Measurements from ENCODE around the gene SMIM12. TPM values are rescaled to one million over a fixed set of nuclear protein-coding genes. Genes with fewer than 3 reads are reported as not detected.
A peak's percentile ranks its signal among the peaks of the same experiment; 100 is the strongest.

The SMIM12 gene
- total RNA-seq, 6 experiments from 2014 or later: 42.0 to 53.6 (median 45.6) TPM

- Mint-ChIP-seq H3K36me3 (ENCODE audit: low read depth) (no peaks in the 10 kb centered on the region), H3K4me3 (no peak overlapping the region), H3K9me3 (no peaks in the 10 kb centered on the region), H3K4me1 (ENCODE audit: low read depth) (no peaks in the 10 kb centered on the region), H3K27me3 (ENCODE audit: insufficient read depth) (peaks cover 35% of the 10 kb centered on the region), H3K27ac (no peak overlapping the region)
- no peak for DNase-seq
- no peak for TF ChIP-seq CTCF (IDR thresholded peaks at IDR 0.05)
These were observed 8.9 kb upstream of the SMIM12 start for GRCh38 chr1:34868230-34869049.

- Mint-ChIP-seq H3K27me3 (ENCODE audit: insufficient read depth) (peaks cover 27% of the 10 kb centered on the region), H3K4me1 (ENCODE audit: low read depth) (no peaks in the 10 kb centered on the region), H3K36me3 (ENCODE audit: low read depth) (no peaks in the 10 kb centered on the region), H3K27ac (no peak overlapping the region), H3K4me3 (no peak overlapping the region), H3K9me3 (no peaks in the 10 kb centered on the region)
- DNase-seq: no peak
- no peak for TF ChIP-seq CTCF (IDR thresholded peaks at IDR 0.05)
These were observed 7.9 kb upstream of the SMIM12 start for GRCh38 chr1:34867415-34867814.

- no peak for TF ChIP-seq CTCF (IDR thresholded peaks at IDR 0.05)
- no peak overlapping the region; the same call in 1 of the 2 replicates for H3K4me3 Mint-ChIP-seq
- DNase-seq: no peak
- H3K27me3 Mint-ChIP-seq (ENCODE audit: insufficient read depth): peaks cover 22% of the 10 kb centered on the region
- H3K27ac Mint-ChIP-seq: no peak overlapping the region
- no peaks in the 10 kb centered on the region for H3K9me3 Mint-ChIP-seq
- H3K36me3 Mint-ChIP-seq (ENCODE audit: low read depth): no peaks in the 10 kb centered on the region
- H3K4me1 Mint-ChIP-seq (ENCODE audit: low read depth): no peaks in the 10 kb centered on the region
These were observed 7.2 kb upstream of the SMIM12 start for GRCh38 chr1:34866762-34867109.

GRCh38 chr1:34865981-34866761, 6.6 kb upstream of the SMIM12 start:
- no peaks in the 10 kb centered on the region for H3K9me3 Mint-ChIP-seq
- peak; percentile 33 for DNase-seq
- TF ChIP-seq CTCF (IDR thresholded peaks at IDR 0.05): peak; percentile 99
- H3K27me3 Mint-ChIP-seq (ENCODE audit: insufficient read depth): peaks cover 18% of the 10 kb centered on the region
- peak overlapping the region; percentile 22; the same call in 1 of the 2 replicates for H3K27ac Mint-ChIP-seq
- H3K4me1 Mint-ChIP-seq (ENCODE audit: low read depth): no peaks in the 10 kb centered on the region
- peak overlapping the region; percentile 80 for H3K4me3 Mint-ChIP-seq
- H3K36me3 Mint-ChIP-seq (ENCODE audit: low read depth): no peaks in the 10 kb centered on the region

GRCh38 chr1:34865573-34865972, 6.0 kb upstream of the SMIM12 start:
- no peak overlapping the region for H3K4me3 Mint-ChIP-seq
- no peaks in the 10 kb centered on the region for H3K4me1 Mint-ChIP-seq (ENCODE audit: low read depth)
- TF ChIP-seq CTCF (IDR thresholded peaks at IDR 0.05): no peak
- no peak for DNase-seq
- no peaks in the 10 kb centered on the region for H3K9me3 Mint-ChIP-seq
- no peaks in the 10 kb centered on the region for H3K36me3 Mint-ChIP-seq (ENCODE audit: low read depth)
- peaks cover 16% of the 10 kb centered on the region for H3K27me3 Mint-ChIP-seq (ENCODE audit: insufficient read depth)
- no peak overlapping the region for H3K27ac Mint-ChIP-seq
